H1 (cell line): ENCODE results near the gene ZNF789. TPM values are rescaled to one million over a fixed set of nuclear protein-coding genes. Genes with fewer than 3 reads are reported as not detected.

Source experiments
- CTCF ChIA-PET: fragments of 300-600 bp; sonication (Branson Sonifier 250); formaldehyde crosslinking; loops from one replicate; lab custom pipeline; 2021; ENCODE audit not compliant: partially characterized antibody; lab: Charles Lee
- POLR2A ChIA-PET: fragments of 300-600 bp; sonication (Branson Sonifier 250); formaldehyde crosslinking; loops from one replicate; lab custom pipeline; 2021; ENCODE audit warnings: inconsistent platforms; ENCODE audit not compliant: partially characterized antibody; lab: Charles Lee
- DNase-seq, 2 experiments: peaks; one replicate each; pipeline versions ENCODE4 v3.0.0 to v3.0.0-alpha.2; 2010 to 2022; ENCODE audit warnings: low spot score in 2 of 2, low read depth in 1 of 2, mixed read lengths in 1 of 2
- FAIRE-seq: peaks from 2 replicates; lab custom pipeline; 2011; peaks lifted over from hg19 to GRCh38; lab: Jason Lieb, UNC
- H2AFZ ChIP-seq: 2 replicates; pipeline ENCODE4 v1.8.1; 2012; ENCODE audit warnings: low read length, inconsistent platforms
- H2AK5ac ChIP-seq: 2 replicates; pipeline ENCODE4 v1.6.1; 2013; ENCODE audit warnings: low read depth, low read length
- H2BK120ac ChIP-seq: replicated peaks from 2 replicates; pipeline ENCODE3; 2013; ENCODE audit warnings: low read depth, low read length, inconsistent platforms
- H2BK12ac ChIP-seq: 2 replicates; pipeline ENCODE4 v1.6.1; 2013; ENCODE audit warnings: low read depth, low read length
- H2BK15ac ChIP-seq: 2 replicates; pipeline ENCODE4 v1.6.1; 2013; ENCODE audit warnings: low read length
- H2BK20ac ChIP-seq: 2 replicates; pipeline ENCODE4 v1.6.1; 2013; ENCODE audit warnings: low read length
- H2BK5ac ChIP-seq: 2 replicates; pipeline ENCODE4 v1.6.1; 2013; ENCODE audit warnings: low read depth, low read length
- H3K14ac ChIP-seq: 2 replicates; pipeline ENCODE4 v1.6.1; 2013; ENCODE audit warnings: inconsistent platforms; ENCODE audit not compliant: insufficient read length
- H3K18ac ChIP-seq: 2 replicates; pipeline ENCODE4 v1.6.1; 2013; ENCODE audit warnings: low read length; ENCODE audit errors: extremely low read depth
- H3K23ac ChIP-seq: 2 replicates; pipeline ENCODE4 v1.6.1; 2013; ENCODE audit warnings: inconsistent platforms; ENCODE audit not compliant: insufficient read length
- H3K23me2 ChIP-seq: 2 replicates; pipeline ENCODE4 v1.6.1; 2013; ENCODE audit warnings: low read depth, low read length
- H3K27ac ChIP-seq: 2 replicates; pipeline ENCODE4 v1.6.1; 2011; ENCODE audit warnings: low read depth, low read length, inconsistent platforms
- H3K27me3 ChIP-seq, 4 experiments: replicated peaks in 1 of 4; 1 replicate in 1 of 4; 2 replicates in 3 of 4; pipeline versions ENCODE4 v1.6.1 to v1.8.1; 2011 to 2013; ENCODE audit warnings: low read length in 3 of 4, mild to moderate bottlenecking in 3 of 4, inconsistent platforms in 2 of 4, mixed read lengths in 2 of 4, moderate library complexity in 1 of 4; ENCODE audit not compliant: control insufficient read depth in 3 of 4, insufficient read depth in 3 of 4; ENCODE audit errors: extremely low read depth in 1 of 4
- H3K36me3 ChIP-seq, 4 experiments: 2 replicates each; pipeline versions ENCODE4 v1.6.1 to v1.8.1; 2011 to 2013; ENCODE audit warnings: mild to moderate bottlenecking in 4 of 4, low read length in 3 of 4, moderate library complexity in 2 of 4, control low read depth in 1 of 4, inconsistent platforms in 1 of 4; ENCODE audit not compliant: insufficient read depth in 4 of 4, control insufficient read depth in 2 of 4
- H3K4ac ChIP-seq: replicated peaks from 2 replicates; pipeline ENCODE3; 2013; ENCODE audit warnings: low read length, low read depth, mixed read lengths, inconsistent platforms; ENCODE audit not compliant: insufficient read length
- H3K4me1 ChIP-seq, 4 experiments: replicated peaks in 1 of 4; 1 replicate in 1 of 4; 2 replicates in 3 of 4; pipeline versions ENCODE4 v1.6.1 to v1.8.1; 2011 to 2013; ENCODE audit warnings: low read length in 3 of 4, inconsistent platforms in 2 of 4, mixed read lengths in 1 of 4; ENCODE audit not compliant: insufficient read depth in 4 of 4, control insufficient read depth in 3 of 4
- H3K4me2 ChIP-seq, 2 experiments: 2 replicates each; pipeline versions ENCODE4 v1.6.1 to v1.8.1; 2011 to 2013; ENCODE audit warnings: low read depth in 2 of 2, low read length in 2 of 2, control low read depth in 1 of 2, inconsistent platforms in 1 of 2, mild to moderate bottlenecking in 1 of 2; ENCODE audit not compliant: insufficient read depth in 1 of 2
- H3K4me3 ChIP-seq, 4 experiments: fragments of 200-600, 300-600 bp in 1 of 4; sonication (generic), shearing (Covaris generic), sonication (Bioruptor Twin) in 1 of 4; 2 replicates each; pipeline versions ENCODE4 v1.5.1 to v1.8.1; 2011 to 2016; ENCODE audit warnings: low read length in 4 of 4, low read depth in 3 of 4, control low read depth in 2 of 4, inconsistent platforms in 2 of 4, mild to moderate bottlenecking in 2 of 4, mixed read lengths in 1 of 4, moderate library complexity in 1 of 4; ENCODE audit not compliant: insufficient read depth in 2 of 4; ENCODE audit errors: extremely low read depth in 1 of 4
- H3K56ac ChIP-seq: replicated peaks from 2 replicates; pipeline ENCODE3; 2013; ENCODE audit warnings: low read depth, mild to moderate bottlenecking, mixed read lengths, low read length, inconsistent platforms; ENCODE audit not compliant: insufficient read length
- H3K79me1 ChIP-seq: 2 replicates; pipeline ENCODE4 v1.6.1; 2013; ENCODE audit warnings: low read depth, low read length, control low read depth
- H3K79me2 ChIP-seq, 2 experiments: 2 replicates each; pipeline versions ENCODE4 v1.6.1 to v1.8.1; 2012 to 2013; ENCODE audit warnings: low read length in 2 of 2, mild to moderate bottlenecking in 2 of 2, inconsistent platforms in 1 of 2; ENCODE audit not compliant: insufficient read depth in 2 of 2, control insufficient read depth in 1 of 2
- H3K9ac ChIP-seq, 4 experiments: replicated peaks in 1 of 4; 1 replicate in 1 of 4; 2 replicates in 3 of 4; pipeline versions ENCODE4 v1.6.1 to v1.8.1; 2011 to 2013; ENCODE audit warnings: low read depth in 3 of 4, low read length in 3 of 4, control low read depth in 2 of 4, mild to moderate bottlenecking in 2 of 4, moderate library complexity in 2 of 4, inconsistent platforms in 1 of 4; ENCODE audit errors: extremely low read depth in 1 of 4
- H3K9me3 ChIP-seq, 2 experiments: 2 replicates each; pipeline versions ENCODE4 v1.6.1 to v1.8.1; 2012 to 2013; ENCODE audit warnings: mild to moderate bottlenecking in 2 of 2, moderate library complexity in 2 of 2, control low read depth in 1 of 2, inconsistent platforms in 1 of 2, low read depth in 1 of 2, low read length in 1 of 2, mixed read lengths in 1 of 2; ENCODE audit not compliant: insufficient read depth in 2 of 2
- H4K20me1 ChIP-seq, 2 experiments: replicated peaks in 1 of 2; 2 replicates each; pipeline versions ENCODE3 to v1.8.1; 2011 to 2013; ENCODE audit warnings: inconsistent platforms in 2 of 2, low read length in 2 of 2, mild to moderate bottlenecking in 1 of 2; ENCODE audit not compliant: insufficient read depth in 2 of 2, control insufficient read depth in 1 of 2
- H4K5ac ChIP-seq: 2 replicates; pipeline ENCODE4 v1.6.1; 2013; ENCODE audit warnings: low read length, low read depth, mixed read lengths, inconsistent platforms; ENCODE audit not compliant: insufficient read length
- H4K8ac ChIP-seq: 2 replicates; pipeline ENCODE4 v1.8.0; 2013; ENCODE audit warnings: mild to moderate bottlenecking, moderate library complexity, low read length, inconsistent platforms; ENCODE audit not compliant: insufficient read depth; ENCODE audit errors: extremely low read depth
- H4K91ac ChIP-seq: replicated peaks from 2 replicates; pipeline ENCODE3; 2013; ENCODE audit warnings: low read length, mixed read lengths, inconsistent platforms; ENCODE audit not compliant: insufficient read length
- CBX5 ChIP-seq: fragments of 300-800, 300-1000 bp; sonication (generic); IDR thresholded peaks from 2 replicates; pipeline ENCODE4 v1.7.1; 2016; ENCODE audit warnings: antibody characterized with exemption, low read length, low read depth
- CBX8 ChIP-seq: fragments of 300-800, 300-1000 bp; sonication (generic); IDR thresholded peaks from 2 replicates; pipeline ENCODE4 v1.7.1; 2016; ENCODE audit warnings: low read depth, low read length, borderline replicate concordance
- GABPA ChIP-seq: IDR thresholded peaks from 2 replicates; pipeline ENCODE4 v1.6.1; 2011; ENCODE audit warnings: mild to moderate bottlenecking, low read length, moderate library complexity, borderline replicate concordance; ENCODE audit not compliant: insufficient read depth
- MAFK ChIP-seq: IDR thresholded peaks from 2 replicates; pipeline ENCODE4 v1.6.1; 2012; ENCODE audit warnings: low read depth, mild to moderate bottlenecking, improper control_type of control experiment, low read length
- RBBP5 ChIP-seq: IDR thresholded peaks from 2 replicates; pipeline ENCODE4 v1.7.1; 2012; ENCODE audit warnings: low read depth, mild to moderate bottlenecking, inconsistent platforms, low read length, moderate library complexity, borderline replicate concordance
- SP2 ChIP-seq: IDR thresholded peaks from 2 replicates; pipeline ENCODE4 v1.6.1; 2012; ENCODE audit warnings: mild to moderate bottlenecking, low read length, inconsistent platforms
- SRF ChIP-seq: IDR thresholded peaks from 2 replicates; pipeline ENCODE4 v1.6.1; 2011; ENCODE audit warnings: mild to moderate bottlenecking, low read depth, low read length, moderate library complexity
- TCF12 ChIP-seq: IDR thresholded peaks from 2 replicates; pipeline ENCODE4 v1.6.1; 2011; ENCODE audit warnings: low read depth, mild to moderate bottlenecking, low read length
- YY1 ChIP-seq: IDR thresholded peaks from 2 replicates; pipeline ENCODE4 v1.6.1; 2011; ENCODE audit warnings: low read depth, mild to moderate bottlenecking, low read length
- WGBS, 2 experiments: shearing (Covaris generic) in 1 of 2; methylation state at CpG; one replicate each; pipeline versions ENCODE4 v1.1.6 to v1.1.7; 2013 to 2015; ENCODE audit warnings: low lambda C conversion rate in 2 of 2, mixed read lengths in 2 of 2, inconsistent platforms in 1 of 2, low coverage in 1 of 2, missing lambda C conversion rate in 1 of 2; ENCODE audit not compliant: insufficient replicate concordance in 2 of 2, insufficient coverage in 1 of 2, insufficient read length in 1 of 2; ENCODE audit errors: extremely low coverage in 1 of 2, missing lambda C conversion rate in 1 of 2; 5-methylcytosine and 5-hydroxymethylcytosine counted together
- polyA plus RNA-seq, 7 experiments: library from polyadenylated mRNA; depleted of rRNA in 3 of 7; stranded (reverse) in 5 of 7; unstranded in 2 of 7; fragments of >200 nt in 5 of 7; fragments of 200-250 nt in 2 of 7; gene quantifications; 1 replicate in 5 of 7; 2 replicates in 1 of 7; 4 replicates in 1 of 7; pipeline versions ENCODE4 v1.2.1 to v1.2.3, GENCODE V29; 2011 to 2013; ENCODE audit warnings: missing spikeins in 2 of 7, mixed read lengths in 2 of 7
- total RNA-seq: library from RNA; stranded (reverse); fragmentation: NEBNext Ultra II Directional; extraction: Animal tissue kit (Norgen Biotek cat#: 25700); gene quantifications from 2 replicates; pipeline ENCODE4 v1.2.1, GENCODE V29; 2021
- TF ChIP-seq, protein P1 (sequence below): IDR thresholded peaks from 2 replicates; pipeline ENCODE4 v1.6.1; 2012; ENCODE audit warnings: inconsistent platforms

ZNF789 gene
- total and polyA plus RNA-seq, 2 of the 8 experiments (the other 6 are each of a cell fraction or from before 2014, with no cell fraction given) = 11.4 to 12.5 TPM

DNA sequence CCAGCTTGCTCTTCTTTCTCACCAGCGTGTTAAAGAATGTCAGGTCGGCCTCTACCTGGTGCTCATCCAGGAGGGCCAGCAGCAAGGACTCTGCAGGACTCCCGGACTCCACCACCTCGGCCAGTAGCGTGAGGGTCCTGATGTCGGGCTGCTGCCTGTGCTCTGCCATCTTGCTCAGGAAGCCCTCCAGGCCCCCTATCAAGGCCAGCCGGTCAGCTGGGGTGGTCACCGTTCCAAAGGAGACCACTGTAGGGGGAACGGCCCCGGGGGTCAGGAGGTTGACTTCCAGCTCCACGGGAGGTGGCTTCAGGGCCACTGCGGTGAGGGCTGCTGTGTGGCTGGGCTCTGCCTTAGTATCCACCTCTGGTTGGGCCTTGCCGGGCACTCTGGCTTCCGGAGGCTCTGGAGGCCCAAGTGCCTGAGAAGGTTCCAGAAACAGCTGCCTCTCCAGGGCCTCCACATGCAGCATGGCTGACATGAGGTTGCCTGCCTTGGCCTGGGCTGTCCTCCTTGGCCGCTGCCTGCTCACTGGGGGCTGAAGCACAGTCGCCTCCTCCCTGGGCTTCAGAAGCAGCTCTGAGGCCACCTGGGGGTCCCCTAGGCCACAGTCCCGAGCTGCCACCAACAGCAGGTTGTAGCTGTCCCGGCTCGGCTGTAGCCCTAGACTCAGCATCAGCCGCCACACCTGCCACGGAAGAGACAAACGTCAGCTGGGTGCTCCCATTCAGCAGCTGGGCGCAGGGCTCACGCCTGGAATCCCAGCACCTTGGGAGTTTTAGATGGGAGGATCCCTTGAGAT lies 47.6 kb upstream of the ZNF789 start:
- Histone ChIP-seq H2AK5ac (no peak overlapping the region), H3K4me3 (no peak overlapping the region)

More for the DNA sequence above, 47.6 kb upstream of the ZNF789 start:
- no peak overlapping the region for H3K27ac ChIP-seq
- TF ChIP-seq GABPA (no peak), SRF (no peak), SP2 (no peak), CBX5 (no peak), RBBP5 (no peak), YY1 (no peak), CBX8 (no peak), TCF12 (no peak), MAFK (no peak)
- TF ChIP-seq, protein P1, sequence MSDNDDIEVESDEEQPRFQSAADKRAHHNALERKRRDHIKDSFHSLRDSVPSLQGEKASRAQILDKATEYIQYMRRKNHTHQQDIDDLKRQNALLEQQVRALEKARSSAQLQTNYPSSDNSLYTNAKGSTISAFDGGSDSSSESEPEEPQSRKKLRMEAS = no peak
- H4K91ac ChIP-seq = no peak overlapping the region
- no peak overlapping the region for H4K5ac ChIP-seq
- no peak overlapping the region for H2BK15ac ChIP-seq
- H2BK120ac ChIP-seq = no peak overlapping the region
- H2BK12ac ChIP-seq = no peak overlapping the region
- FAIRE-seq = no peak
- WGBS, 2 experiments = 89% methylated on average over 23 of the region's 24 CpGs; no CpG with 5 or more reads in 1 of the 2 experiments
- no peak overlapping the region for H4K8ac ChIP-seq
- no peak overlapping the region for H2BK5ac ChIP-seq
- H3K9me3 ChIP-seq = no peaks in the 10 kb centered on the region; a peak in 1 of 4 replicates
- H3K79me1 ChIP-seq = no peaks in the 10 kb centered on the region; the same call in none of the 2 replicates
- no peak overlapping the region for H3K23ac ChIP-seq
- ChIA-PET POLR2A (interaction anchor here (1.0 to 4.3 kb wide), 9 partner anchors 7 to 33 kb away, joined by 3 to 19 read pairs (median 6); partner anchors contain the start of genes BUD31, CPSF4, PDAP1 and PTCD1), CTCF (interaction anchor here (0.5 to 2.6 kb wide), 2 partner anchors 8 to 10 kb away, joined by 3 to 13 read pairs; no protein-coding TSS in a partner anchor)
- no peak overlapping the region for H3K14ac ChIP-seq
- no peaks in the 10 kb centered on the region; a peak in 1 of 7 replicates for H3K4me1 ChIP-seq
- DNase-seq = no peak
- peaks cover 20 to 55% (median 46%) of the 10 kb centered on the region in 4 experiments for H3K36me3 ChIP-seq
- no peak overlapping the region for H2AFZ ChIP-seq
- no peak overlapping the region for H3K18ac ChIP-seq
- H3K27me3 ChIP-seq = no peaks in the 10 kb centered on the region
- H3K23me2 ChIP-seq = no peaks in the 10 kb centered on the region
- H2BK20ac ChIP-seq = no peak overlapping the region
- no peak overlapping the region for H3K4me2 ChIP-seq
- no peak overlapping the region for H3K56ac ChIP-seq
- H3K9ac ChIP-seq = no peak overlapping the region
- H4K20me1 ChIP-seq = peaks cover 3 to 8% of the 10 kb centered on the region in 2 experiments
- no peak overlapping the region for H3K4ac ChIP-seq
- no peaks in the 10 kb centered on the region for H3K79me2 ChIP-seq
